Tibial nerve (tissue), 3 donors: ENCODE data around the gene DCAF4.

ENCODE experiments used
- POLR2A ChIP-seq, 2 donors: fragments of 450-650 bp; IDR thresholded peaks; one replicate each; pipeline ENCODE4 v1.6.1; 2017; ENCODE audit warnings: antibody characterized with exemption in 2 of 2, mild to moderate bottlenecking in 2 of 2, moderate library complexity in 2 of 2
- TF ChIP-seq, protein P1 (sequence below), 5 experiments: fragments of 200-600 bp in 3 of 5; fragments of 450-650 bp in 2 of 5; sonication (generic) in 3 of 5; IDR thresholded peaks; one replicate each; pipeline ENCODE4 v1.5.1; 2016 to 2019; ENCODE audit warnings: antibody characterized with exemption in 5 of 5, mild to moderate bottlenecking in 3 of 5, moderate library complexity in 2 of 5

DNA sequence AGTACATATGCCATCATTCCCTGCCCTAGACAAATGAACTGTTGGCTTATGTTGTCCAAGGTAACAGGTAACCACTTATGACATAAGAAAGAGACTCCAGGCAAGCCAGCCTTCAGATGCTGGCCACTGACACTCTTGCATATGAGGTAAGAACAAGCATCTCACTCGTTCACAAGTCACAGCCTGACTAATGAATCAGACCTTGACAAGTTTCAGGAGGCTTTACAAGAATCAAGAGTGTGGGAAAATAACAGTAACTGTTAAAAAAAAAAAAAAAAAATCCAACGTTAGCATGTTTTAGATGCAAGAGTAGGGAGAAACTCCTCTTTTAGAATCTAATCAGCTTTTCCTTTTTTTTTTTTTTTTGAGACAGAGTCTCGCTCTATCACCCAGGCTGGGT, 60.0 kb downstream of the DCAF4 start:
- TF ChIP-seq, protein P1, sequence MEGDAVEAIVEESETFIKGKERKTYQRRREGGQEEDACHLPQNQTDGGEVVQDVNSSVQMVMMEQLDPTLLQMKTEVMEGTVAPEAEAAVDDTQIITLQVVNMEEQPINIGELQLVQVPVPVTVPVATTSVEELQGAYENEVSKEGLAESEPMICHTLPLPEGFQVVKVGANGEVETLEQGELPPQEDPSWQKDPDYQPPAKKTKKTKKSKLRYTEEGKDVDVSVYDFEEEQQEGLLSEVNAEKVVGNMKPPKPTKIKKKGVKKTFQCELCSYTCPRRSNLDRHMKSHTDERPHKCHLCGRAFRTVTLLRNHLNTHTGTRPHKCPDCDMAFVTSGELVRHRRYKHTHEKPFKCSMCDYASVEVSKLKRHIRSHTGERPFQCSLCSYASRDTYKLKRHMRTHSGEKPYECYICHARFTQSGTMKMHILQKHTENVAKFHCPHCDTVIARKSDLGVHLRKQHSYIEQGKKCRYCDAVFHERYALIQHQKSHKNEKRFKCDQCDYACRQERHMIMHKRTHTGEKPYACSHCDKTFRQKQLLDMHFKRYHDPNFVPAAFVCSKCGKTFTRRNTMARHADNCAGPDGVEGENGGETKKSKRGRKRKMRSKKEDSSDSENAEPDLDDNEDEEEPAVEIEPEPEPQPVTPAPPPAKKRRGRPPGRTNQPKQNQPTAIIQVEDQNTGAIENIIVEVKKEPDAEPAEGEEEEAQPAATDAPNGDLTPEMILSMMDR (IDR thresholded peaks at IDR 0.05) = no peak
- no peak for TF ChIP-seq POLR2A (IDR thresholded peaks at IDR 0.05)
